Tibial nerve (tissue), 4 donors: Measurements from ENCODE around the gene CFAP57.

Experiments used
- CTCF ChIP-seq, 5 experiments: fragments of 200-600 bp in 3 of 5; fragments of 450-650 bp in 2 of 5; sonication (generic) in 3 of 5; IDR thresholded peaks; one replicate each; pipeline ENCODE4 v1.5.1; 2016 to 2019; ENCODE audit warnings: antibody characterized with exemption in 5 of 5, mild to moderate bottlenecking in 3 of 5, moderate library complexity in 2 of 5
- EP300 ChIP-seq, 2 donors: sonication (generic); formaldehyde crosslinking; IDR thresholded peaks; one replicate each; pipeline ENCODE4 v1.6.1; 2017; ENCODE audit warnings: antibody characterized with exemption in 2 of 2, mild to moderate bottlenecking in 1 of 2
- POLR2A ChIP-seq, 2 donors: fragments of 450-650 bp; IDR thresholded peaks; one replicate each; pipeline ENCODE4 v1.6.1; 2017; ENCODE audit warnings: antibody characterized with exemption in 2 of 2, mild to moderate bottlenecking in 2 of 2, moderate library complexity in 2 of 2

GRCh38 chr1:43221797-43222196 is 49.7 kb downstream of the CFAP57 start:
- TF ChIP-seq CTCF (IDR thresholded peaks at IDR 0.05) (no peak), POLR2A (IDR thresholded peaks at IDR 0.05) (no peak), EP300 (IDR thresholded peaks at IDR 0.05) (no peak)
